ENCODE results near the gene ALAS1. TPM values are rescaled to one million over a fixed set of nuclear protein-coding genes. Genes with fewer than 3 reads are reported as not detected.

Gene ALAS1
- total and polyA plus RNA-seq, 2 donors (not counting 3 experiments of a cell fraction or from before 2014, with no cell fraction given): 45.1 to 72.1 TPM

GRCh38 chr3:52262447-52262846 lies 64.5 kb downstream of the ALAS1 start:
- Histone ChIP-seq H3K4me3 (replicated peaks in 1 of 3; ENCODE audit: insufficient read depth in 1 of 3, low read depth in 1 of 3, low read length in 3 of 3) (no peak overlapping the region), H3K9me1 (replicated peaks; ENCODE audit: control insufficient read depth, extremely low read depth, insufficient read depth, low read length) (no peaks in the 10 kb centered on the region), H4K20me1 (replicated peaks; ENCODE audit: control insufficient read depth, extremely low read depth, insufficient read depth, low read length) (peaks cover 2% of the 10 kb centered on the region), H3K79me2 (ENCODE audit: control insufficient read depth, insufficient read depth, low read length) (peaks cover 60% of the 10 kb centered on the region), H3K27me3 (ENCODE audit: control insufficient read depth in 2 of 2, insufficient read depth in 2 of 2, low read length in 2 of 2) (no peaks in the 10 kb centered on the region), H3K9ac (replicated peaks; ENCODE audit: extremely low read depth, insufficient read depth, low read length) (no peak overlapping the region), H3K4me2 (ENCODE audit: insufficient read depth, low read length) (no peak overlapping the region), H3K27ac (ENCODE audit: insufficient read depth, low read depth, low read length) (no peak overlapping the region), H2AFZ (ENCODE audit: low read depth, low read length) (no peak overlapping the region), H3K4me1 (ENCODE audit: control insufficient read depth, extremely low read depth, insufficient read depth, low read length) (peaks cover 15% of the 10 kb centered on the region), H3K36me3 (ENCODE audit: control insufficient read depth in 2 of 2, extremely low read depth in 1 of 2, insufficient read depth in 2 of 2, low read length in 2 of 2) (peaks cover 35 to 52% of the 10 kb centered on the region in 2 experiments), H3K9me3 (replicated peaks; ENCODE audit: control insufficient read depth, insufficient read depth, low read length) (no peaks in the 10 kb centered on the region)
- dilution Hi-C loops (cut with MboI; ENCODE audit: extremely low pct_ligation_motif_present, low sequenced_read_pairs) (no loop called here), intact Hi-C loops (cut with micrococcal nuclease) (no loop called here)
- no TSS peak for BruUV-seq (replicated peaks)
- DNase-seq (ENCODE audit: low read depth, low spot score): no peak
- ChIA-PET POLR2A (no interaction called here), CTCF (interaction anchor here (1.4 kb wide), 2 partner anchors 13 to 31 kb away, joined by 3 to 7 read pairs; no protein-coding TSS in a partner anchor)
- no peak for FAIRE-seq
- TF ChIP-seq EZH2 (IDR thresholded peaks at IDR 0.05; ENCODE audit: borderline replicate concordance, low read depth, low read length, severe bottlenecking): no peak
- TF ChIP-seq JUN (IDR thresholded peaks at IDR 0.05; ENCODE audit: borderline replicate concordance, insufficient read depth, insufficient read length, low read depth): no peak
- TF ChIP-seq GATA2 (IDR thresholded peaks at IDR 0.05; ENCODE audit: insufficient read depth, insufficient read length, low read depth, low read length): no peak
- TF ChIP-seq MYC (IDR thresholded peaks at IDR 0.05; ENCODE audit: low read depth, low read length): no peak
- no peak for TF ChIP-seq POLR2A (IDR thresholded peaks at IDR 0.05; ENCODE audit: low read depth, low read length)
- no peak for TF ChIP-seq CTCF (IDR thresholded peaks at IDR 0.05; ENCODE audit: extremely low read depth in 1 of 2, insufficient read depth in 1 of 2, low read depth in 1 of 2, low read length in 2 of 2)
- no peak for TF ChIP-seq POLR2AphosphoS5 (IDR thresholded peaks at IDR 0.05; ENCODE audit: insufficient read depth, low read depth, low read length)
- TF ChIP-seq FOS (IDR thresholded peaks at IDR 0.05; ENCODE audit: borderline replicate concordance, insufficient read depth, low read length): no peak

Other genes starting within 250 kb of the ALAS1 start
- 0.15 TPM in 1 of 2 replicates, not detected in the other for gene GPR62, start 242.8 kb upstream of the ALAS1 start, total RNA-seq
- 0.04 TPM in 1 of 2 replicates, not detected in the other for gene GPR62, start 242.8 kb upstream of the ALAS1 start, polyA plus RNA-seq
- gene PCBP4, start 230.7 kb upstream of the ALAS1 start, total RNA-seq: 42.7 and 46.5 TPM in 2 replicates
- gene PCBP4, start 230.7 kb upstream of the ALAS1 start, polyA plus RNA-seq: 63.1 and 75.4 TPM in 2 replicates
- 15.8 and 20.5 TPM in 2 replicates for gene ABHD14B, start 224.1 kb upstream of the ALAS1 start, total RNA-seq
- gene ABHD14B, start 224.1 kb upstream of the ALAS1 start, polyA plus RNA-seq: 50.3 and 54.3 TPM in 2 replicates
- gene ABHD14A, start 223.1 kb upstream of the ALAS1 start, total RNA-seq: 6.6 and 8.2 TPM in 2 replicates
- gene ABHD14A, start 223.1 kb upstream of the ALAS1 start, polyA plus RNA-seq: 23.7 and 30.6 TPM in 2 replicates
- 12.3 and 13.4 TPM in 2 replicates for gene ACY1, start 214.6 kb upstream of the ALAS1 start, total RNA-seq
- gene ACY1, start 214.6 kb upstream of the ALAS1 start, polyA plus RNA-seq: 32.9 and 41.2 TPM in 2 replicates
- 1,127 and 1,236 TPM in 2 replicates for gene RPL29, start 202.3 kb upstream of the ALAS1 start, total RNA-seq
- gene RPL29, start 202.3 kb upstream of the ALAS1 start, polyA plus RNA-seq: 2,177 and 2,233 TPM in 2 replicates
- gene DUSP7, start 141.6 kb upstream of the ALAS1 start, total RNA-seq: 29.2 and 30.5 TPM in 2 replicates
- 37.7 and 38.7 TPM in 2 replicates for gene DUSP7, start 141.6 kb upstream of the ALAS1 start, polyA plus RNA-seq
- 16.7 and 19.4 TPM in 2 replicates for gene POC1A, start 43.7 kb upstream of the ALAS1 start, total RNA-seq
- 14.8 and 14.9 TPM in 2 replicates for gene POC1A, start 43.7 kb upstream of the ALAS1 start, polyA plus RNA-seq
- 0.07 TPM in 1 of 2 replicates, not detected in the other for gene TLR9, start 27.5 kb downstream of the ALAS1 start, total RNA-seq
- gene TLR9, start 27.5 kb downstream of the ALAS1 start, polyA plus RNA-seq: 0.11 TPM in 1 of 2 replicates, not detected in the other
- 82.6 and 82.9 TPM in 2 replicates for gene TWF2, start 41.0 kb downstream of the ALAS1 start, total RNA-seq
- 134 and 156 TPM in 2 replicates for gene TWF2, start 41.0 kb downstream of the ALAS1 start, polyA plus RNA-seq
- 13.0 and 13.7 TPM in 2 replicates for gene PPM1M, start 47.6 kb downstream of the ALAS1 start, total RNA-seq
- 17.5 and 19.4 TPM in 2 replicates for gene PPM1M, start 47.6 kb downstream of the ALAS1 start, polyA plus RNA-seq
- gene WDR82, start 80.5 kb downstream of the ALAS1 start, total RNA-seq: 71.3 and 71.8 TPM in 2 replicates
- 30.7 and 39.9 TPM in 2 replicates for gene WDR82, start 80.5 kb downstream of the ALAS1 start, polyA plus RNA-seq
- gene GLYCTK, start 89.7 kb downstream of the ALAS1 start, total RNA-seq: 20.9 and 24.1 TPM in 2 replicates
- 35.4 and 43.6 TPM in 2 replicates for gene GLYCTK, start 89.7 kb downstream of the ALAS1 start, polyA plus RNA-seq
- 5.0 and 5.8 TPM in 2 replicates for gene DNAH1, start 118.2 kb downstream of the ALAS1 start, total RNA-seq
- gene DNAH1, start 118.2 kb downstream of the ALAS1 start, polyA plus RNA-seq: 6.0 and 7.4 TPM in 2 replicates
- 90.4 and 91.0 TPM in 2 replicates for gene BAP1, start 211.8 kb downstream of the ALAS1 start, total RNA-seq
- 82.5 and 89.6 TPM in 2 replicates for gene BAP1, start 211.8 kb downstream of the ALAS1 start, polyA plus RNA-seq
- 6.5 and 7.8 TPM in 2 replicates for gene PHF7, start 212.5 kb downstream of the ALAS1 start, total RNA-seq
- 3.0 and 4.6 TPM in 2 replicates for gene PHF7, start 212.5 kb downstream of the ALAS1 start, polyA plus RNA-seq
- gene SEMA3G, start 246.9 kb downstream of the ALAS1 start, total RNA-seq: 22.6 and 24.6 TPM in 2 replicates
- gene SEMA3G, start 246.9 kb downstream of the ALAS1 start, polyA plus RNA-seq: 27.9 and 34.0 TPM in 2 replicates